ENCODE measurements around the gene CD3D.

DNA sequence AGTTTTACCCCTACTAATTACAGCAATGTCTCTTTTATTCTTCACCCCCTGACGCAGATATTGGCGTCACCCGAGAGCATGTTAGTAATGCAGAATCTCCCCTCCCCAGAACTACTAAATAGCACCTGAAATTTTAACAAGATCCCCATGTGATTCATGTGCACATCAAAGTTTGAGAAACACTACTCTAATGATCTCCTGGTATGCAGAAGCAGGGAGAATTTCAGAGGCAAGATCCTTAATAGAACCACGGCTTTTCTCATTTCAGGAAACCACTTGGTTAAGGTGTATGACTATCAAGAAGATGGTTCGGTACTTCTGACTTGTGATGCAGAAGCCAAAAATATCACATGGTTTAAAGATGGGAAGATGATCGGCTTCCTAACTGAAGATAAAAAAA lies 7.0 kb upstream of the CD3D start:
- no peak for TF ChIP-seq CTCF (conservative IDR thresholded peaks at IDR 0.05; ENCODE audit: low read length)
- no peak for TF ChIP-seq EZH2phosphoT487 (IDR thresholded peaks at IDR 0.05; ENCODE audit: borderline replicate concordance)

Data from Loucy (cell line).